ENCODE measurements around the gene MYOM1.

- TF ChIP-seq POLR2AphosphoS5 (IDR thresholded peaks at IDR 0.05; ENCODE audit: low read depth, low read length) (no peak), FOXP2 (optimal IDR thresholded peaks at IDR 0.05; ENCODE audit: borderline replicate concordance, extremely low read depth, extremely low read length, insufficient read depth) (no peak)
Observed at GRCh38 chr18:3079653-3080052, 140.1 kb downstream of the MYOM1 start.
